GM18519 (cell line): ENCODE data around the gene ABCD3.
"Not testable (repeated sequence)": the region's sequence is repeated elsewhere in the genome, so short reads cannot be mapped to it uniquely, and the experiment has no call there.

Experiments
- ATAC-seq: cut with Tn5 transposase; IDR thresholded peaks from one replicate; pipeline ENCODE4 v1.9.1; 2021; ENCODE audit warnings: mild to moderate bottlenecking, moderate library complexity; ENCODE audit not compliant: unreplicated experiment, low FRiP score

The ABCD3 gene

GRCh38 chr1:94411237-94411636 lies 7.0 kb upstream of the ABCD3 start:
- ATAC-seq: peak; percentile 90

DNA sequence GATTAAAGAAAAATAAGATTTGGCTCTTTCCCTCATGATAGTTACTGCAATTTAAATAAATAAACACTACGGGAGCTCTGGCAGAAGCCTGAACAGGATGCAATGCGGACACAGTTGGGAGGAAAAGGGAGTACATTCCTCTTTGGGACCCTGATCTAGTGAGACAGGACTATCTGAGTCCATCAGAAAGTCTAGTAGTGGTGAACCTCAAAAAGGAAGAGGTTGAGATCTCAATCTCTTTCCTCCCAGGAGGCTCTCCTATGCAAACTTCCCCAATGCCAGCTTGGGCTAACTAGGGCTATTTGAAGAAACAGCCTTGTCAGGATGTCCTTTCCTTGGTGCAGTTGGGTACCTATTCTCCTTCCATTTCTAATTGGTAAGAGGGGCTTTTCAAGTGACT lies 4.9 kb upstream of the ABCD3 start:
- ATAC-seq: no peak

- no peak for ATAC-seq
Measured at GRCh38 chr1:94416901-94417727, 1.1 kb upstream of the ABCD3 start.

GRCh38 chr1:94417728-94417977 lies 536 bp upstream of the ABCD3 start:
- ATAC-seq: no peak

DNA sequence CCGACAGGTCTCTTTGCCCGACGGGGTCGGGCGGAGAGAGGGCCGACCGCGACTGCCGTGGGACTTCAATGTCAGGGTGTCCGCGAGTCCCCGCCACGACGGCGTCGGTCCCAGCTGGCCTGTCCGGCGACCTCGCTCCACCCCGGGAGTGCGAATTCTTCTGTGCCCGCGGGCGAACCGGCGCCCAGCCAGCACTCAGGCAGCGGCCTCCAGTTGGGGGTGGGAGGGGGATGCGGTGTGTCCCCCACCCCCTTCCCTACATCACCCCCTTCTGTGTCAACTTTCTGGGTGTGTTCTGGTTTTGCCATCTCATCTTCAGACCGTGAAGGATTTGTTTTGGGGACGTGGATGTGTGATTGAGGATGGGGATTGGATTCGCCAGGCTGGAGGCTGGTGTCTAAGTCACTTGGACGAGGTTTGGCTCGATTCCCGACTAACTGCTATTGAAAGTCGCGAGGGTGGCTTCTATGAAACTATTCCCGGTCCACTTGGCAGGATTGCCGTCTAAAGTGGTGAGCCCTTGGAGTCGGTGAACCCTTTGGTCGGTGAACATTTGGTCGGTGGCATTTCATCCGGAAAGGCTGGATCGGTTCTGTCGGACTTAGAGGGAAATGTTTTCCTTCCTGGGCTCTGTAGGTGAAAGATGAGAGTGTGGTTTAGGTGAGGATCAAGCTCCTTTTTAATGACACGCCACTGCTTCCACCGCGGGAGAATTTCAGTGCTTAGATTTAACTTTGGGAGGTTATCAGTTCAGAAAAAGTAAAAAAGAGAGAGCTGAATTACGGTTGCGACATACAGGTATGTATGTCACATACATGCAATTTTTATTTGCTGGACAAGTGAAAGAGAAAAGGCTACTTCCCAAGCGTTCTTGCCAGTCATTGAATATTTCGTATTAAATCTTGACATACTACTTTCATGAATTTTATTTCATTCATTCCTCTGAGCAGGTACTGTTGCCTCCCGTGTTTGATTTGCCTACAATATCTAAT lies 771 bp downstream of the ABCD3 start:
- no peak for ATAC-seq

- ATAC-seq: no peak
Measured at GRCh38 chr1:94422115-94422820, 4.1 kb downstream of the ABCD3 start.

DNA sequence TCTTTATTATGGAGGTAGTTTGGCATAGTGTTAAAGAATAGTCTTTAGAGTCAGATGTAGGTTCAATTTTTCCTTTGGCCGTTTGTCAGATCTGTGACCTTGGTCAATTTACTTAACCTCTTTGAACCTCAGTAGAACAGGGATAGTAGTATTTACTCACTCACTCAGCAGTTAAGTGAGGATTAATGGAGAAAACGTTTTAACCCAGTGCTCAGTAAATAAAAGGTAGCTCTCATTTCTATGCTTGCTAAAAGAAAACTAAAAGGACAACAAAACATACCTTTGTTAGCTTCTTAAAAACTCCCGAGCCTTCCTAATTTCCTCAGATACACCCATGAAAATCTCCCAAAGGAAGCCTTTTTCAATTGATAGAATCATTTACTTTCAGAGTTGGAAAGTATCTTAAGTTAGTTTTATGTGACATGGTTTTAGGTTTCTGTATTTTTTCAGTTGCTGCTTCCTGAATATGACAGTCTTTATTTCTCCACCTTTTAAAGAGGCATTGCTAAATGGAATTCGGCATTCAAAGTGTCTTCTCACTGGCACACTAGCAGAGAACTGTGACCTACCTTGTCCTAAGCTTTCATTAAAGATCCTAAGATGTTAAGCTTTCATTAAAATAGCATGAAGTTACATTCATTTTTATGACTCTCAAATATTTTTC lies 7.8 kb downstream of the ABCD3 start:
- ATAC-seq: no peak

- ATAC-seq: not testable (repeated sequence)
Measured at GRCh38 chr1:94426485-94426870, 8.3 kb downstream of the ABCD3 start.

GRCh38 chr1:94428441-94428840 lies 10.3 kb downstream of the ABCD3 start:
- ATAC-seq: no peak

GRCh38 chr1:94428927-94429528 lies 10.8 kb downstream of the ABCD3 start:
- ATAC-seq: not testable (repeated sequence)

DNA sequence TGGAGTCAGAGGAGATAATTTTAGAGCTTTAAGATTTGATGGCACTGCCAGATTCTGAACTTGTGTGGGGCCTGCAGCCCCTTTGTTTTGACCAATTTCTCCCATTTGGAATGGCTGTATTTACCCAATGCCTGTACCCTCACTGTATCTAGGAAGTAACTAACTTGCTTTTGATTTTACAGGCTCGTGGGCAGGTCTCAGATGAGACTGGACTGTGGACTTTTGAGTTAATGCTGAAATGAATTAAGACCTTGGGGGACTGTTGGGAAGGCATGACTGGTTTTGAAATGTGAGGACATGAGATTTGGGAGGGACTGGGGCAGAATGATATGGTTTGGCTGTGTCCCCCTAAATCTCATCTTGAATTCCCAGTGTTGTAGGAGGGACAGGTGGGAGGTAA lies 11.9 kb downstream of the ABCD3 start:
- ATAC-seq: not testable (repeated sequence)

- no peak for ATAC-seq
Measured at GRCh38 chr1:94433866-94434265, 15.7 kb downstream of the ABCD3 start.

GRCh38 chr1:94434365-94435045 lies 16.3 kb downstream of the ABCD3 start:
- ATAC-seq: no peak

DNA sequence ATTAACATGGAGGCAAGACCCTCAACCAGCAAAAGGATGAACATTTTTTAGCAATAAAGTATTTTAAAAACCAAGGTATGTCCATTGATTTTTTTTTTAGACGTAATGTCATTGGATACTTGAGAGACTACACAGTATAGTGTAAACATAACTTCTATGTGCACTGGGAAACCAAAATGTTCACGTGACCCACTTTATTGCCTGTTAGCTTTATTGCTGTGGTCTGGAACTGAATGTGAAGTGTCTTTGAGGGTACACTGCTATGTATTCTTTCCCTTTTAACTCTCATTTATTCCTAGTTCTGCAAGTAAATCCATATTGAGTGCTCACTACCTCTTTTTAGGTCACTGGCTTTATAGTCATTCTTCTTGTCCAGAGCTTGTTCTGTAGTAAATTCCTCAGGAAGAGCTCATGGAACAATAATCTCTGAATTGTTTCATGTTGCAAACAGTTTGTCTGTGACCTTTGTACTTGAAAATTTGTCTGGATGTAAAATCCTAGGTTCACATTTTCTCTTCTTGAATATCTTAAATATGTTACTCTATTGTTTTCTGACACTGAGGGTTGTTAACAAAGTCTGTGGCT lies 20.6 kb downstream of the ABCD3 start:
- no peak for ATAC-seq

DNA sequence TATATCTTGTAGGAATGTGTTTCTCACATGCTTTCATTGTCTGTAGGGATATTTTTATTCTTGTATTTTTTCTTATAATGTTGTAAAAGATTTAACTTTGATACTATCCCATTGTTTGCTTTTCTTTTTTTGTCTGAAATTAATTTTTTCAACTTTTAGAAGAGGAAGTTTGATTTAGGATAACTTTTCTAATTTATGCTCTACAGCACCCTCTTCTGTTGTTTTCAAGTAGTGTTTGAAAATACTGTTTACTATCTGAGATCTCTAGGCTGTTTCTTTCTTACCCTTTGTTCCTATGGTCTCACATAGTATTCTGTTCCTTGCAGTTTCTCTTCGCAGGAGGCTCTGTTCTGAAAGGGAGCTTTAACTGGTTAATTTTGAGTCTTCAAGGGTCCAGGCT lies 21.9 kb downstream of the ABCD3 start:
- ATAC-seq: no peak

GRCh38 chr1:94443067-94443466 lies 24.9 kb downstream of the ABCD3 start:
- ATAC-seq: not testable (repeated sequence)

DNA sequence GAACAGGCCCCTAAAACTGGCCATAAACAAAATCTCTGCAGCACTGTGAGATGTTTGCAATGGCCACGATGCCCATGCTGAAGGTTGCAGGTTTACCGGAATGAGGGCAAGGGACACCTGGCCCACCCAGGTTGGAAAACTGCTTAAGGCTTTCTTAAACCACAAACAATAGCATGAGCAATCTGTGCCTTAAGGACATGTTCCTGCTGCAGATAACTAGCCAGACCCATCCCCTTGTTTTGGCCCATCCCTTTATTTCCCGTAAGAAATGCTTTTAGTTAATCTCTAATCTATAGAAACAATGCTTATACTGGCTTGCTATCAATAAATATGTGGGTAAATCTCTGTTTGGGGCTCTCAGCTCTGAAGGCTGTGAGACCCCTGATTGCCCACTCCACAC lies 26.6 kb downstream of the ABCD3 start:
- not testable (repeated sequence) for ATAC-seq

DNA sequence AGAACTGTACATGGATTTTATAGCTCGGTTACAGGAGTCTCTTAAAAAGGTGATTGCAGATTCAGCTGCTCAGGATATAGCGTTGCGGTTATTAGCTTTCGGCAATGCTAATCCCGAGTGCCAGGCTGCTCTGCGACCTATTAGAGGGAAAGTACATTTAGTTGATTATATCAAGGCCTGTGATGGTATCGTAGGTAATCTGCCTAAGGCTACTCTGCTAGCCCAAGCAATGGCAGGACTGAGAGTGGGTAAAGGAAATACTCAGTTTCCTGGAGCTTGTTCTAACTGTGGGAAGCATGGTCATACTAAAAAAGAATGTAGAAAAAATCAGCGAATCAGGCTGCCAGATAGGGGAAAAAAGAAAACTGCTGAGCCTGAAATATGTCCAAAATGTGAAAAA lies 27.5 kb downstream of the ABCD3 start:
- not testable (repeated sequence) for ATAC-seq

GRCh38 chr1:94446177-94446576 lies 28.0 kb downstream of the ABCD3 start:
- not testable (repeated sequence) for ATAC-seq
